Left lung (tissue), 10 donors: ENCODE results near the gene MRRF. TPM values are rescaled to one million over a fixed set of nuclear protein-coding genes. Genes with fewer than 3 reads are reported as not detected.

Experiments
- ATAC-seq: fragments of 200-7000 bp; cut with Tn5 transposase; one replicate; pipeline ENCODE4 v1.9.1; 2020; ENCODE audit warnings: moderate library complexity
- DNase-seq, 4 donors: peaks; one replicate each; pipeline ENCODE4 v3.0.0-alpha.2; 2013 to 2020
- H3K27ac ChIP-seq, 2 donors: fragments of 200-600 bp; sonication (generic) in 1 of 2; one replicate each; pipeline versions ENCODE4 v1.5.0 to v1.8.0; 2020 to 2021
- H3K27me3 ChIP-seq, 2 donors: fragments of 200-600 bp; sonication (generic) in 1 of 2; one replicate each; pipeline versions ENCODE4 v1.5.0 to v1.8.0; 2020 to 2021
- H3K36me3 ChIP-seq, 2 donors: fragments of 200-600 bp; sonication (generic) in 1 of 2; one replicate each; pipeline versions ENCODE4 v1.5.0 to v1.8.0; 2020 to 2021
- H3K4me1 ChIP-seq, 2 donors: fragments of 200-600 bp; one replicate each; pipeline ENCODE4 v1.8.0; 2021
- H3K4me3 ChIP-seq, 2 donors: fragments of 200-600 bp; sonication (generic) in 1 of 2; one replicate each; pipeline versions ENCODE4 v1.5.0 to v1.8.0; 2020 to 2021; ENCODE audit warnings: mild to moderate bottlenecking in 1 of 2
- H3K9me3 ChIP-seq, 2 donors: fragments of 200-600 bp; sonication (generic) in 1 of 2; one replicate each; pipeline versions ENCODE4 v1.5.0 to v1.8.0; 2020 to 2021
- CTCF ChIP-seq, 2 donors: fragments of 200-600 bp; sonication (generic) in 1 of 2; IDR thresholded peaks; one replicate each; pipeline versions ENCODE4 v1.5.0 to v1.8.0; 2021; ENCODE audit warnings: antibody characterized with exemption in 2 of 2
- intact Hi-C, 2 donors: fragments of 100-400 bp; cut with DNase I; formaldehyde crosslinking; loops; one replicate each; pipeline versions ENCODE4 v1.11.2 to v1.14.2; 2022
- polyA plus RNA-seq, 6 donors: library from polyadenylated mRNA; unstranded; fragments of 120-200 nt; gene quantifications; one replicate each; pipeline ENCODE4 v1.2.1, GENCODE V29; 2013; ENCODE audit not compliant: insufficient read length in 6 of 6
- total RNA-seq, 2 donors: library from RNA; stranded (reverse); fragmentation: NEBNext Ultra II Directional; extraction: Animal tissue kit (Norgen Biotek cat#: 25700); gene quantifications; one replicate each; pipeline ENCODE4 v1.2.1, GENCODE V29; 2021
- donor health status: DM: no; HTN: yes; CAD: no.
- donor health status: DM: no; HTN: no; CAD: no.

The MRRF gene
- total and polyA plus RNA-seq, 8 donors = 21.3 to 53.0 (median 41.2) TPM

- TF ChIP-seq CTCF (IDR thresholded peaks at IDR 0.05) = no peak
- intact Hi-C loops = no loop called here
- no peak for ATAC-seq
- Histone ChIP-seq H3K4me1 (peaks cover 0 to 6% of the 10 kb centered on the region in 2 donors), H3K36me3 (no peaks in the 10 kb centered on the region), H3K27me3 (peaks cover 0 to 7% of the 10 kb centered on the region in 2 donors), H3K9me3 (no peaks in the 10 kb centered on the region), H3K4me3 (no peak overlapping the region), H3K27ac (no peak overlapping the region)
- DNase-seq = no peak
Measured at GRCh38 chr9:122333169-122333808, 68.6 kb downstream of the MRRF start.

GRCh38 chr9:122334916-122335315 is 70.2 kb downstream of the MRRF start:
- no peak overlapping the region for H3K4me3 ChIP-seq
- DNase-seq (no peak), ATAC-seq (no peak)
- peaks cover 0 to 15% of the 10 kb centered on the region in 2 donors for H3K27me3 ChIP-seq
- H3K4me1 ChIP-seq = peaks cover 0 to 14% of the 10 kb centered on the region in 2 donors
- no peak overlapping the region for H3K27ac ChIP-seq
- no peaks in the 10 kb centered on the region for H3K36me3 ChIP-seq
- intact Hi-C loops = no loop called here
- no peaks in the 10 kb centered on the region for H3K9me3 ChIP-seq
- no peak for TF ChIP-seq CTCF (IDR thresholded peaks at IDR 0.05)

- ATAC-seq (no peak), DNase-seq (no peak)
- H3K4me1 ChIP-seq = peaks cover 0 to 14% of the 10 kb centered on the region in 2 donors
Measured at GRCh38 chr9:122336189-122336588, 71.5 kb downstream of the MRRF start.

GRCh38 chr9:122336866-122337555 is 72.3 kb downstream of the MRRF start:
- ATAC-seq = no peak
- no peaks in the 10 kb centered on the region for H3K9me3 ChIP-seq
- intact Hi-C loops = no loop called here
- H3K27ac ChIP-seq = no peak overlapping the region
- no peak overlapping the region for H3K4me3 ChIP-seq
- peaks cover 0 to 15% of the 10 kb centered on the region in 2 donors for H3K27me3 ChIP-seq
- H3K36me3 ChIP-seq = no peaks in the 10 kb centered on the region
- DNase-seq = no peak
- no peak for TF ChIP-seq CTCF (IDR thresholded peaks at IDR 0.05)
- peaks cover 0 to 7% of the 10 kb centered on the region in 2 donors for H3K4me1 ChIP-seq

More at GRCh38 chr9:122336189-122336588, 71.5 kb downstream of the MRRF start:
- Histone ChIP-seq H3K9me3 (no peaks in the 10 kb centered on the region), H3K27me3 (peaks cover 0 to 15% of the 10 kb centered on the region in 2 donors), H3K27ac (no peak overlapping the region), H3K4me3 (no peak overlapping the region), H3K36me3 (no peaks in the 10 kb centered on the region)
- no peak for TF ChIP-seq CTCF (IDR thresholded peaks at IDR 0.05)
- intact Hi-C loops = no loop called here

- Histone ChIP-seq H3K27me3 (peaks cover 0 to 15% of the 10 kb centered on the region in 2 donors), H3K27ac (no peak overlapping the region), H3K4me3 (no peak overlapping the region), H3K9me3 (no peaks in the 10 kb centered on the region), H3K4me1 (peaks cover 0 to 7% of the 10 kb centered on the region in 2 donors), H3K36me3 (no peaks in the 10 kb centered on the region)
- ATAC-seq (no peak), DNase-seq (no peak)
- intact Hi-C loops = no loop called here
- TF ChIP-seq CTCF (IDR thresholded peaks at IDR 0.05) = no peak
Measured at GRCh38 chr9:122337556-122337929, 72.9 kb downstream of the MRRF start.
